OCI-LY1 (cell line): ENCODE results near the gene MDM1.

Experiments used
- H2AFZ ChIP-seq: fragments of 200-600 bp; sonication (generic), shearing (Covaris generic); 2 replicates; pipeline ENCODE4 v1.6.0; 2014; ENCODE audit warnings: antibody characterized with exemption, mild to moderate bottlenecking, low read length
- H3F3A ChIP-seq: fragments of 200-600 bp; sonication (generic), shearing (Covaris generic); 2 replicates; pipeline ENCODE4 v1.6.0; 2014; ENCODE audit warnings: mild to moderate bottlenecking, antibody characterized with exemption, low read length, moderate library complexity; ENCODE audit not compliant: insufficient read depth
- H3K27ac ChIP-seq: fragments of 200-600 bp; sonication (generic); 2 replicates; pipeline ENCODE4 v1.5.1; 2014; ENCODE audit warnings: low read length, mixed run types, mild to moderate bottlenecking, low read depth; ENCODE audit not compliant: poor library complexity, severe bottlenecking
- H3K27me3 ChIP-seq: fragments of 200-600 bp; sonication (generic); 2 replicates; pipeline ENCODE4 v1.6.0; 2014; ENCODE audit warnings: antibody characterized with exemption, mild to moderate bottlenecking, low read length, moderate library complexity; ENCODE audit not compliant: insufficient read depth
- H3K36me3 ChIP-seq: fragments of 200-600 bp; sonication (generic); 2 replicates; pipeline ENCODE4 v1.6.1; 2014; ENCODE audit warnings: mild to moderate bottlenecking, antibody characterized with exemption, low read length, moderate library complexity, mixed read lengths; ENCODE audit not compliant: insufficient read depth
- H3K4me1 ChIP-seq: fragments of 200-600 bp; sonication (generic); 2 replicates; pipeline ENCODE4 v1.5.1; 2014; ENCODE audit warnings: mild to moderate bottlenecking, low read length, moderate library complexity; ENCODE audit not compliant: insufficient read depth, severe bottlenecking
- H3K4me2 ChIP-seq: fragments of 200-600 bp; sonication (generic), shearing (Covaris generic); 2 replicates; pipeline ENCODE4 v1.6.1; 2014; ENCODE audit warnings: low read length
- H3K4me3 ChIP-seq: fragments of 200-600 bp; sonication (generic); 2 replicates; pipeline ENCODE4 v1.5.1; 2014; ENCODE audit warnings: low read length, low read depth, mild to moderate bottlenecking, mixed read lengths; ENCODE audit not compliant: poor library complexity, severe bottlenecking
- H3K79me2 ChIP-seq: fragments of 200-600 bp; shearing (Covaris generic); 2 replicates; pipeline ENCODE4 v1.6.1; 2016; ENCODE audit warnings: mixed run types, low read length, mixed read lengths; ENCODE audit not compliant: insufficient read depth
- H3K9ac ChIP-seq: fragments of 200-600 bp; sonication (generic), shearing (Covaris generic); 2 replicates; pipeline ENCODE4 v1.6.1; 2014; ENCODE audit warnings: mild to moderate bottlenecking, low read length, mixed read lengths
- H3K9me2 ChIP-seq: fragments of 200-600 bp; sonication (generic), shearing (Covaris generic); 2 replicates; pipeline ENCODE4 v1.6.1; 2014; ENCODE audit warnings: low read depth, mild to moderate bottlenecking, low read length, mixed read lengths
- H3K9me3 ChIP-seq: fragments of 200-600 bp; shearing (Covaris generic); 2 replicates; pipeline ENCODE4 v1.6.1; 2014; ENCODE audit warnings: low read length, mixed read lengths
- H4K20me1 ChIP-seq: fragments of 200-600 bp; sonication (generic), shearing (Covaris generic); 2 replicates; pipeline ENCODE4 v1.6.0; 2016; ENCODE audit warnings: mild to moderate bottlenecking, low read length; ENCODE audit not compliant: insufficient read depth
- CTCF ChIP-seq: fragments of 200-600 bp; sonication (generic), shearing (Covaris generic); IDR thresholded peaks from 2 replicates; pipeline ENCODE4 v1.5.1; 2017; ENCODE audit warnings: mild to moderate bottlenecking, antibody characterized with exemption, low read length, moderate library complexity, mixed read lengths
- EZH2 ChIP-seq: fragments of 200-600 bp; sonication (generic), shearing (Covaris generic); IDR thresholded peaks from 2 replicates; pipeline ENCODE4 v1.8.0; 2017; ENCODE audit warnings: borderline replicate concordance, mixed run types, mild to moderate bottlenecking, antibody characterized with exemption, low read length, moderate library complexity, mixed read lengths

The MDM1 gene

DNA sequence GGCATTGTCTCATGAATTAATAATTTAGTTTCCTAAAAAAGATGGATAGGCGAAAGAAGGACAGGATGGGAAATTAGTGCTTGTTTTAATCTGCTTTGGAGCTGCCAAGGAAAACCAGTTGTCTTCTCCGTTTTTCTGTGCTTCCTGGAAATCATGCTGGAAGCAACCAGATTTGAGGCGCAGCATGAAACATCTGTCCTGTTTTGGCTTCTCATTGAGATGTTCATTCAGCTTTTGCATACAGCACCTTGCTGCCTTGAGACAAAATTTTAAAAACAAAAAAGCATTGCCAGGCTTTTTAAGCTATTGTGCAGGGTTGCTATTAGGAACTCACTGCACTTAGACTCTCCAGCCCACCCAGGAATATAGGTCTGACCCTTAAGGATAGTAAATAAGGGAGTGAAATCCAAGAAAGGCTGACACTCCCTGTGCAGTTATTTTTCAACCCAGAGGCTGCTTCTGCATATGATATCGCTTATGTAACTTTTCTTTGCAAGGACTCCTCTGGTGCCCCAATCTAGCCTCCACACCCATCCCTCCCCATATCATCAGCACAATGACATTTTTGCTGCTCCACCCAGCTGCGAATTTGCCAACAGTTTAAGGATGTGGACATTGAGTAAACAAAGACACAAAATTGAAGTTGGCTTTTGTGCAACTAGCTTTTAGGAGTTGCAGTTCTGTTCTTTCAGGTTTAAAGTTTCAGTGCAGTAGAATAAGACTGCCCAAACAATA is 46.9 kb upstream of the MDM1 start:
- no peak overlapping the region for H2AFZ ChIP-seq
- H3K27me3 ChIP-seq, result no peaks in the 10 kb centered on the region
- no peaks in the 10 kb centered on the region for H4K20me1 ChIP-seq
- H3K27ac ChIP-seq, result no peak overlapping the region
- no peak overlapping the region for H3K4me2 ChIP-seq
- no peak overlapping the region for H3K4me3 ChIP-seq
- H3K9me3 ChIP-seq, result no peaks in the 10 kb centered on the region
- no peaks in the 10 kb centered on the region for H3K36me3 ChIP-seq
- H3F3A ChIP-seq, result no peaks in the 10 kb centered on the region
- H3K79me2 ChIP-seq, result no peaks in the 10 kb centered on the region
- H3K4me1 ChIP-seq, result no peaks in the 10 kb centered on the region
- TF ChIP-seq EZH2, result no peak
- no peak for TF ChIP-seq CTCF
- no peaks in the 10 kb centered on the region for H3K9me2 ChIP-seq
- no peak overlapping the region for H3K9ac ChIP-seq

DNA sequence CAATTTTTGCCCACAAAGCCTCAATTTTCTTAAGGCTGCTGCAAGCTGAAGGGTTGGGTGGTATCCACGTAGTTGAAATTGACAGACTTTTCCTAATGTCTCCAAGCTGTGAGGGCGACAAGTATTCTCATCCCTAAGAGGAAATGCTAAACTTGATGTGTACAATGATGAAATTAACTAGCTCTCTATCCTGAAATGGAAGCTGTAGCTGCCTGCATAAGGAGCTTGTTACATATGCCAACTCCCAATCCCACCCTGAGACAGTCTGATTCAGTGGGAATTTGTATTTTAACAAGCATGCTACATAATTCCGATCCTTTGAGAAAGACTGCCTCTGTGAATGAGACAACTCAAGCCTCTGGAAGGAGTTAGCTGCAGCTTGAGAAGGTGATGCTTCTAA is 45.7 kb upstream of the MDM1 start:
- Histone ChIP-seq H3K4me1 (no peaks in the 10 kb centered on the region), H3K9ac (no peak overlapping the region), H3K27me3 (no peaks in the 10 kb centered on the region), H3K36me3 (no peaks in the 10 kb centered on the region), H3K4me3 (no peak overlapping the region), H3K9me3 (no peaks in the 10 kb centered on the region), H3K9me2 (no peaks in the 10 kb centered on the region), H2AFZ (no peak overlapping the region), H3F3A (no peaks in the 10 kb centered on the region), H4K20me1 (no peaks in the 10 kb centered on the region), H3K4me2 (no peak overlapping the region), H3K79me2 (no peaks in the 10 kb centered on the region), H3K27ac (no peak overlapping the region)
- TF ChIP-seq EZH2, result no peak
- TF ChIP-seq CTCF, result no peak

GRCh38 chr12:68376901-68377300 is 44.7 kb upstream of the MDM1 start:
- Histone ChIP-seq H2AFZ (no peak overlapping the region), H3K79me2 (no peaks in the 10 kb centered on the region), H3K4me3 (no peak overlapping the region), H3K36me3 (no peaks in the 10 kb centered on the region), H3K9me3 (no peaks in the 10 kb centered on the region), H3K27me3 (no peaks in the 10 kb centered on the region), H3K4me1 (no peaks in the 10 kb centered on the region), H3K27ac (no peak overlapping the region), H3K9ac (no peak overlapping the region), H4K20me1 (no peaks in the 10 kb centered on the region), H3F3A (no peaks in the 10 kb centered on the region), H3K4me2 (no peak overlapping the region), H3K9me2 (no peaks in the 10 kb centered on the region)
- TF ChIP-seq CTCF, result no peak
- no peak for TF ChIP-seq EZH2
